Right lobe of liver (tissue), 6 donors: ENCODE data around the gene F8. TPM values are rescaled to one million over a fixed set of nuclear protein-coding genes. Genes with fewer than 3 reads are reported as not detected.

Source experiments
- ATAC-seq, 4 donors: fragments of 200-7000 bp; cut with Tn5 transposase; one replicate each; pipeline ENCODE4 v1.9.1; 2020; ENCODE audit warnings: mild to moderate bottlenecking in 4 of 4, moderate library complexity in 4 of 4
- DNase-seq, 3 donors: peaks; one replicate each; pipeline ENCODE4 v3.0.0-alpha.2; 2020
- H3K27ac ChIP-seq, 3 donors: fragments of 200-600 bp; one replicate each; pipeline ENCODE4 v1.8.0; 2022
- H3K27me3 ChIP-seq, 2 donors: fragments of 200-600 bp; one replicate each; pipeline ENCODE4 v1.8.0; 2022
- H3K36me3 ChIP-seq, 4 donors: fragments of 200-600 bp; sonication (generic) in 1 of 4; one replicate each; pipeline versions ENCODE4 v1.5.1 to v1.8.0; 2017 to 2022; ENCODE audit warnings: control low read depth in 1 of 4
- H3K4me1 ChIP-seq, 4 donors: fragments of 200-600 bp; sonication (generic) in 1 of 4; one replicate each; pipeline versions ENCODE4 v1.5.1 to v1.8.0; 2017 to 2022; ENCODE audit warnings: control low read depth in 1 of 4
- H3K4me3 ChIP-seq, 3 donors: fragments of 200-600 bp; one replicate each; pipeline ENCODE4 v1.8.0; 2022
- H3K9me3 ChIP-seq, 4 donors: fragments of 200-600 bp; sonication (generic) in 1 of 4; one replicate each; pipeline versions ENCODE4 v1.5.1 to v1.8.0; 2017 to 2022; ENCODE audit warnings: control low read depth in 1 of 4
- CTCF ChIP-seq, 4 donors: fragments of 200-600 bp in 3 of 4; fragments of 450-650 bp in 1 of 4; IDR thresholded peaks; one replicate each; pipeline versions ENCODE4 v1.5.1 to v1.8.0; 2016 to 2022; ENCODE audit warnings: antibody characterized with exemption in 4 of 4, mild to moderate bottlenecking in 2 of 4
- POLR2A ChIP-seq: fragments of 450-650 bp; IDR thresholded peaks from one replicate; pipeline ENCODE4 v1.6.1; 2017; ENCODE audit warnings: antibody characterized with exemption, mild to moderate bottlenecking
- WGBS: methylation state at CpG from one replicate; pipeline ENCODE4 v1.1.6; 2018; ENCODE audit warnings: low coverage, low lambda C conversion rate; ENCODE audit not compliant: insufficient coverage; ENCODE audit errors: missing lambda C conversion rate; 5-methylcytosine and 5-hydroxymethylcytosine counted together
- intact Hi-C, 2 donors: fragments of 100-400 bp; cut with DNase I; formaldehyde crosslinking; loops; one replicate each; pipeline versions ENCODE4 v1.11.2 to v1.14.1; 2022
- total RNA-seq, 6 experiments: library from RNA; depleted of rRNA in 2 of 6; stranded (reverse); fragments of >200 nt in 2 of 6; fragmentation: NEBNext Ultra II Directional in 3 of 6; extraction: Animal tissue kit (Norgen Biotek cat#: 25700) in 3 of 6; gene quantifications; one replicate each; pipeline versions ENCODE4 v1.1.0 to v1.2.4, GENCODE V29; 2016 to 2023
- donor health status: DM: no; HTN: yes; CAD: no.
- donor health status: DM: no; HTN: no; CAD: no.
- donor health status: DM: no; HTN: no; CAD: no.
- donor health status: DM: no; HTN: yes; CAD: no.
- donor health status: DM: no; HTN: yes; CAD: no.

Gene F8
- total RNA-seq, 6 experiments from 2014 or later: 19.4 to 36.2 (median 26.3) TPM

- no peaks in the 10 kb centered on the region for H3K4me1 ChIP-seq
- H3K9me3 ChIP-seq: no peaks in the 10 kb centered on the region
- no peaks in the 10 kb centered on the region for H3K27me3 ChIP-seq
- TF ChIP-seq CTCF (IDR thresholded peaks at IDR 0.05) (no peak), POLR2A (no peak)
- no peaks in the 10 kb centered on the region for H3K36me3 ChIP-seq
- peak in 1 of 4 donors; percentile 2 for ATAC-seq
- DNase-seq: no peak
- peak overlapping the region; percentile 56 to 62 (median 58) for H3K4me3 ChIP-seq
- WGBS: 23% methylated on average over 3 of the region's 3 CpGs
- intact Hi-C loops: no loop called here
- peak overlapping the region; percentile 93 to 97 (median 97) for H3K27ac ChIP-seq
Measured at GRCh38 chrX:155028129-155028528, 5.6 kb upstream of the F8 start.

- intact Hi-C loops: no loop called here
- H3K36me3 ChIP-seq: no peaks in the 10 kb centered on the region
- peak overlapping the region; percentile 93 to 97 (median 97) for H3K27ac ChIP-seq
- no peaks in the 10 kb centered on the region for H3K27me3 ChIP-seq
- no peak for DNase-seq
- TF ChIP-seq CTCF (IDR thresholded peaks at IDR 0.05) (peak in 1 of 4 donors; percentile 6), POLR2A (peak; percentile 84)
- H3K4me3 ChIP-seq: peak overlapping the region; percentile 56 to 62 (median 58)
- 19% methylated on average over 14 of the region's 14 CpGs for WGBS
- H3K9me3 ChIP-seq: no peaks in the 10 kb centered on the region
- no peaks in the 10 kb centered on the region for H3K4me1 ChIP-seq
- peak; percentile 31 to 48 (median 36) for ATAC-seq
Measured at GRCh38 chrX:155027509-155028066, 5.1 kb upstream of the F8 start.

GRCh38 chrX:155026727-155027508 lies 4.4 kb upstream of the F8 start, which contains the start of gene FUNDC2:
TSS of gene FUNDC2 (plus strand) at chrX:155026844. CDS start at chrX:155026939, 95 bp downstream.
- H3K27me3 ChIP-seq: no peaks in the 10 kb centered on the region
- no peak for TF ChIP-seq CTCF (IDR thresholded peaks at IDR 0.05)
- peak; percentile 82 for TF ChIP-seq POLR2A
- peak; percentile 94 to 96 (median 96) for DNase-seq
- 19% methylated on average over 11 of the region's 82 CpGs for WGBS
- H3K36me3 ChIP-seq: no peaks in the 10 kb centered on the region
- H3K4me3 ChIP-seq: peak within 1 kb of the TSS; percentile 56 to 62 (median 58)
- intact Hi-C loops: no loop called here
- H3K4me1 ChIP-seq: no peaks in the 10 kb centered on the region
- H3K27ac ChIP-seq: peak within 1 kb of the TSS; percentile 93 to 97 (median 97)
- no peaks in the 10 kb centered on the region for H3K9me3 ChIP-seq
- peak; percentile 85 to 94 (median 88) for ATAC-seq

- ATAC-seq (no peak), DNase-seq (no peak)
Measured at GRCh38 chrX:155026420-155026726, 3.9 kb upstream of the F8 start.

More at GRCh38 chrX:155026420-155026726, 3.9 kb upstream of the F8 start:
- TF ChIP-seq CTCF (IDR thresholded peaks at IDR 0.05) (no peak), POLR2A (no peak)
- H3K27me3 ChIP-seq: no peaks in the 10 kb centered on the region
- WGBS: 18% methylated on average over 15 of the region's 16 CpGs
- peak overlapping the region; percentile 93 to 97 (median 97) for H3K27ac ChIP-seq
- H3K36me3 ChIP-seq: no peaks in the 10 kb centered on the region
- intact Hi-C loops: no loop called here
- H3K9me3 ChIP-seq: no peaks in the 10 kb centered on the region
- H3K4me1 ChIP-seq: no peaks in the 10 kb centered on the region
- peak overlapping the region; percentile 22 to 58 (median 56) for H3K4me3 ChIP-seq
